Stimulated activated CD4-positive, alpha-beta T cell treated with anti-CD3 and anti-CD28 coated beads, Interleukin-4, amount 100 ng/mL, for 48 hours (primary cell): Measurements from ENCODE around the gene ZFP64.

ENCODE experiments used
- DNase-seq, 2 donors: peaks; one replicate each; pipeline ENCODE4 v3.0.0-alpha.2; 2020; ENCODE audit warnings: low read depth in 2 of 2

ZFP64 gene

DNA sequence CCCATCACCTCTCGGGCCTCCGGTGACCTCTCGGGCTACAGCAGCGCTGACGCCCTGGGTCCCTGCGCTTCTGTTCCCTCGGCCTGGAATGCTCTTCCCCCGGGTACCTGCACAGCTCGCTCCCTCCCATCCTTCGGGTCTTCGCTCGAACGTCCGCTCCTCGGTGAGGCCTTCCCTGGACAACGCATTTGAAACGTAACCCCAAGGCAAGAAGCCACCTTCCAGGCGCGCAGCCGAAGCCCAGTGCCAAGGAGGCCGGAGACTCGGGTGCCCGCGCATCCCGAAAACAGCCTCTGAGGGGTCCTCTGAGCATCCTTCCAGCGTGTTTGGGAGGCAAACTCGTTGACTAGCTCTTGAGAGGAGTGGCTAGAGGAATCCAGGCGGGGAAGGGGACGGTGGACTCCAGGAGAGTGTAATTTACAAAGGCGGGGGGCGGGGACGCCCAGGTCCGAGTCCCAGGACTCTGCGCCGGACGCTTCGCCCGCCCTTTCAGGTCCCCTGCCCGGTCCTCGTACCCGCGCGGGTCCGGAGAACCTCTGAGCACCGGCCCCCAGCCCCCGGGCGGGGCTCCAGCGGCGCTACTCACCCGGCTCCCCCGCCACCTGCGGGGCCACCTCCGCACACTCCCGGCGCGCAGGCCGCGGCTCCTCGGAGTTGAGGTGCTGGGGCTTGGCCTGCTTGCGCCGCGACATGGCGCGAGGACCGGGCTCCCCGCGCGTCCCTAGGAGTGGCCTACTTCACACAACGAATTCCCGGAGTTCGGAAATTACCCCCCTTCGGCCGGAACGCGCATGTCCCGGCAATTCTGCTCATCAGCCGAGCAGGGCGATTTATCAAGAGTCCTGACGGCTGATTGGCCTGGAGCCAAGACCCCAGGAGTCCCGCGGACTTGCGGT, 86.8 kb downstream of the ZFP64 start:
- no peak for DNase-seq

DNA sequence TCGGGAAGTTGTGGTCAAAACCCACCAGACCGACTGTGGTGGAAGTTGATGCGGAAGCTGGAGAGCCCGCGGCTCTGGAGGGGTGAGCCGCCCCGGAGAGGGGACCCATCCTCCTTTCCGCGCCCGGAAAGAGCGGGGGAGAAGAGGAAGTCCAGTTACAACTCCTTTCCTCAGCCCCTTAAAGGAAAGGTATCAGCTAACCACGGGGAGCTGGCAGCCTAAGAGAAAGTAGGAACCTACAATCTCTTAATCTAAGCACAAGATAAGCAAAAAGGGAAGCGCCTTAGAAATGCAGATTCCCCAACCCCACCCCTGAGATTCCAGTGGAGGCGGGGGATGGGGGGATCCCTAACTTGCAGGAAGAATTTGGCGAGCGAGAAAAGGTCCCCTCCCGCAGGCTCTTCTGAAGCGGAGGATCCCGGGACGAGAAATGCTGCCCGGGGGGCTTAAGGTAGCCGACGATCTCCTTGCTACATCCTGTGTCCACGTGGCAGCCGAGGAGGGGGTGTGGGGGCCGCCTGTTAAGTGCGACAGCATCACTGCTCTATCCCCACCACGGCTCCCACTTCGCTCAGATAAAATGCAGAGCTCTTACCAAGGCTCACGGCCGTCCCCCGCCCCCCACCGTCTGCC, 87.5 kb downstream of the ZFP64 start:
- no peak for DNase-seq

DNA sequence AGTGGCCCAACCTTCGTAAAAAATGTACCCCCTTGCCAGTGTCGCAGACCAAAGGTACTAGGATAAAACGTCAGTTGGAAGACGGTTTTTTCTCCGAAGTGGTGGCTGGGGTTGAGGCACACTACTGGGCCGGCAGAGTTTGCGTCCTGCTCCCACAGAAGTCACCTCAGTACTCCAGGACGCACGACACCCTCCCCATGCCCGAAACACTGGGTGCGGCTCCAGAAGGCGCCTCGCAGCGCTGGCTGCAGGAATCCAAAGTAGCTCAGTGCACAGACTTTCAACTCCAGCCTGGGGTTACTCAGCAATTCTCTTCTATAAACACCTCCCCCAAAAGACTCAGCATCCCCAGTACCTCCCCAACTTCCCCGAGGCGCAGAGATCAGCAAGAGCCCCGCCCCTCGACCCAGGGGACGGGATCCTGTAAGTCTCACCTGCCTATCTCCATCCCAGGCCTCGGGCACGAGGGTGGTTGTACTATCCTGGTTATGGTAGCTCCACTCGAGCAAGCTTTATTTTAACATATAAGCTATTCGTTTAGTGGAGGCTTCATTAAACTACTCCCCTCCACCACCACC, 88.2 kb downstream of the ZFP64 start:
- DNase-seq: no peak

DNA sequence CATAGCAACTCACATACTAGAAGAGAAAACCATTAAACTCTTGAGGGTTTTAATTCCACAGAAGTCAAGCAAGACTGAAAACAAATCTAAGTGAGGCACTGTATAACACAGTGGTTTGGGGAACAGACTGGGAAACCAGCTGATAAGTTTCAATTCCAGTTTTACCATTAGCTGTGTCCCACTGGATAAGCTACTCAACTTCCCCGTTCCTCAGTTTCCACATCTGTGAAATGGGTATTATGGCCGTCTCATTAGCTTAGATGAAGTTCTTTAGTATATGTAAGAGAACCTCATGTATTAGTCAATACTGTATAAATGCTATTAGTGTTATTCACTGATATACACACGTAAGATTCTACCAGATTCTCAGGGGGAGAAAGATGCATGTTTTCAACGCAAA, 89.0 kb downstream of the ZFP64 start:
- no peak for DNase-seq

DNA sequence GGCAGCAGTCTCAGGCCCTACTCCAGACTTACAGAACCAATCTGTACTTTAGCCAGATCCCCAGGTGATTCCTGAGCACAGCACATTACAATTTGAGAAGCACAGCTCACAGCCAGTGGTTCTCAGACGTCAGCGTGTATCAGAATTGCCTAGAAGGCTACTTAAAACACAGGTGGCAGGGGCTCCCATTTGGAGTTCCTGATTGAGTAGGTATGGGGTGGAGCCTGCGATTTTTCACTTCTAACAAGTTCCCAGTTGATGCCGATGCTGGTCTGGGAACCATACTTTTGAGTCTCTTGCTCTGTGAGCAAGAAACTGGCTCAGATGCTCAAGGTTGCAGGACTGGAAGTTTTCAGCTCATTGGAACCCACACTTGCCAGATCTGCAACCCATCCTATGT, 89.5 kb downstream of the ZFP64 start:
- no peak for DNase-seq
